HepG2 (cell line): ENCODE results near the gene HABP2.

Source experiments
- ATF3 ChIP-seq: sonication (generic); formaldehyde crosslinking; IDR thresholded peaks from 2 replicates; pipeline ENCODE4 v1.4.0; 2020; ENCODE audit warnings: missing genetic modification reagents
- CAMTA2 ChIP-seq: sonication (generic); formaldehyde crosslinking; IDR thresholded peaks from 2 replicates; pipeline ENCODE4 v1.4.0; 2020; ENCODE audit warnings: mild to moderate bottlenecking, missing genetic modification reagents, borderline replicate concordance
- CEBPG ChIP-seq: IDR thresholded peaks from 2 replicates; pipeline ENCODE4 v1.6.1; 2016
- CTCF ChIP-seq: sonication (generic); formaldehyde crosslinking; IDR thresholded peaks from 2 replicates; pipeline ENCODE4 v1.5.0; 2020; ENCODE audit warnings: mild to moderate bottlenecking, missing genetic modification reagents, moderate library complexity
- DBP ChIP-seq: sonication (generic); formaldehyde crosslinking; IDR thresholded peaks from 2 replicates; pipeline ENCODE4 v1.4.0; 2020; ENCODE audit warnings: missing genetic modification reagents; ENCODE audit errors: not compliant biosample characterization
- FOXM1 ChIP-seq: sonication (generic); formaldehyde crosslinking; IDR thresholded peaks from 2 replicates; pipeline ENCODE4 v1.5.0; 2020; ENCODE audit warnings: missing genetic modification reagents
- KDM5A ChIP-seq: fragments of 200-600 bp; sonication (generic); IDR thresholded peaks from 2 replicates; pipeline ENCODE4 v1.7.0; 2018; ENCODE audit warnings: antibody characterized with exemption, mild to moderate bottlenecking, low read length, borderline replicate concordance
- PAX8 ChIP-seq: sonication (generic); formaldehyde crosslinking; IDR thresholded peaks from 2 replicates; pipeline ENCODE4 v1.8.0; 2022; ENCODE audit warnings: mild to moderate bottlenecking, missing genetic modification reagents, borderline replicate concordance
- POLR2AphosphoS5 ChIP-seq: IDR thresholded peaks from 2 replicates; pipeline ENCODE4 v1.6.1; 2012; ENCODE audit warnings: low read depth, low read length
- SOX5 ChIP-seq: IDR thresholded peaks from 2 replicates; pipeline ENCODE4 v1.6.1; 2016; ENCODE audit warnings: borderline replicate concordance
- ZFP36 ChIP-seq: fragments of 150-350 bp; IDR thresholded peaks from 2 replicates; pipeline ENCODE4 v1.6.1; 2018; ENCODE audit warnings: borderline replicate concordance, low read length, low read depth; ENCODE audit not compliant: partially characterized antibody
- ZNF263 ChIP-seq: sonication (generic); formaldehyde crosslinking; IDR thresholded peaks from 2 replicates; pipeline ENCODE4 v1.4.0; 2020; ENCODE audit warnings: missing genetic modification reagents
- ZNF431 ChIP-seq: sonication (generic); formaldehyde crosslinking; IDR thresholded peaks from 2 replicates; pipeline ENCODE4 v1.9.0; 2022; ENCODE audit warnings: missing genetic modification reagents, low read depth, mild to moderate bottlenecking, borderline replicate concordance

GRCh38 chr10:113620936-113621335 is 68.1 kb downstream of the HABP2 start:
- TF ChIP-seq ZFP36 (no peak), SOX5 (no peak), DBP (CRISPR knock-in tag) (no peak), CEBPG (CRISPR knock-in tag) (no peak), ZNF263 (CRISPR knock-in tag) (no peak), POLR2AphosphoS5 (no peak), KDM5A (no peak), CTCF (no peak), ATF3 (no peak), FOXM1 (CRISPR knock-in tag) (no peak), CAMTA2 (CRISPR knock-in tag) (no peak), ZNF431 (CRISPR knock-in tag) (no peak), PAX8 (CRISPR knock-in tag) (no peak)
